Lower lobe of right lung (tissue), 2 donors: ENCODE measurements around the gene EHBP1L1. TPM values are rescaled to one million over a fixed set of nuclear protein-coding genes. Genes with fewer than 3 reads are reported as not detected.
A peak's percentile ranks its signal among the peaks of the same experiment; 100 is the strongest.

Source experiments
- ATAC-seq, 2 donors: fragments of 200-7000 bp; cut with Tn5 transposase; one replicate each; pipeline ENCODE4 v1.9.1; 2020 to 2022; ENCODE audit warnings: mild to moderate bottlenecking in 2 of 2, moderate library complexity in 2 of 2
- DNase-seq: peaks from one replicate; pipeline ENCODE4 v3.0.0-alpha.2; 2020
- H3K27ac ChIP-seq: fragments of 200-600 bp; one replicate; pipeline ENCODE4 v1.8.0; 2022
- H3K27me3 ChIP-seq: fragments of 200-600 bp; one replicate; pipeline ENCODE4 v1.8.0; 2022; ENCODE audit warnings: low read depth
- H3K36me3 ChIP-seq: fragments of 200-600 bp; one replicate; pipeline ENCODE4 v1.8.0; 2022; ENCODE audit warnings: mild to moderate bottlenecking
- H3K4me1 ChIP-seq: fragments of 200-600 bp; one replicate; pipeline ENCODE4 v1.8.0; 2022
- H3K4me3 ChIP-seq: fragments of 200-600 bp; one replicate; pipeline ENCODE4 v1.8.0; 2022; ENCODE audit warnings: mild to moderate bottlenecking
- H3K9me3 ChIP-seq: fragments of 200-600 bp; one replicate; pipeline ENCODE4 v1.8.0; 2022
- intact Hi-C: fragments of 100-400 bp; cut with DNase I; formaldehyde crosslinking; loops from one replicate; pipeline ENCODE4 v1.11.0; 2022
- total RNA-seq: library from RNA; stranded (reverse); fragmentation: NEBNext Ultra II Directional; extraction: Animal tissue kit (Norgen Biotek cat#: 25700); gene quantifications from one replicate; pipeline ENCODE4 v1.2.1, GENCODE V29; 2021
- TF ChIP-seq, protein P1 (sequence below): fragments of 200-600 bp; IDR thresholded peaks from one replicate; pipeline ENCODE4 v1.8.0; 2022; ENCODE audit warnings: antibody characterized with exemption, mild to moderate bottlenecking
- donor health status: DM: no; HTN: yes; CAD: no; lungs with severe emphysema.

EHBP1L1 gene
- total RNA-seq, 1 donor from 2014 or later = 110 TPM

DNA sequence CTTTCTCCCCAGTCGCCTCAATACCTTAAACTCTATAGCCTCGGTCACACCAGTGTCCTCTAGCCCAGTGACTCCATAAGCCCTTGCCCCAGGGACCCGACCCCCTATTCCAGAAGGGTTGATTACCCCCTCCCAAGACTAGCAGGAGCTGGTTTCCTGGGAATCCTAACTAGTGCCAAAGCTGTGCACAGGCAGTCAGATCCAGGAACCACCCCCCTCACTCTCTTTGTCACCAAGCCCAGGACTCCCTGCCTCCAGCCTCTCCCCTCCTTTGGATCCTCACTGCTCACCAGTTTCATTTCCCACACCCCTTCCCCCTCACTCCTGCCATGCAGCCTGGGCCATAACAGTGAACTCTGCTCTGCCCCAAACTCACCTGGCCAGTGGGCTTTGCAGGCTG lies 27.5 kb upstream of the EHBP1L1 start:
- ATAC-seq (no peak), DNase-seq (no peak)
- peaks cover 29% of the 10 kb centered on the region for H3K4me1 ChIP-seq
- H3K27me3 ChIP-seq = no peaks in the 10 kb centered on the region
- intact Hi-C loops = no loop called here
- TF ChIP-seq, protein P1, sequence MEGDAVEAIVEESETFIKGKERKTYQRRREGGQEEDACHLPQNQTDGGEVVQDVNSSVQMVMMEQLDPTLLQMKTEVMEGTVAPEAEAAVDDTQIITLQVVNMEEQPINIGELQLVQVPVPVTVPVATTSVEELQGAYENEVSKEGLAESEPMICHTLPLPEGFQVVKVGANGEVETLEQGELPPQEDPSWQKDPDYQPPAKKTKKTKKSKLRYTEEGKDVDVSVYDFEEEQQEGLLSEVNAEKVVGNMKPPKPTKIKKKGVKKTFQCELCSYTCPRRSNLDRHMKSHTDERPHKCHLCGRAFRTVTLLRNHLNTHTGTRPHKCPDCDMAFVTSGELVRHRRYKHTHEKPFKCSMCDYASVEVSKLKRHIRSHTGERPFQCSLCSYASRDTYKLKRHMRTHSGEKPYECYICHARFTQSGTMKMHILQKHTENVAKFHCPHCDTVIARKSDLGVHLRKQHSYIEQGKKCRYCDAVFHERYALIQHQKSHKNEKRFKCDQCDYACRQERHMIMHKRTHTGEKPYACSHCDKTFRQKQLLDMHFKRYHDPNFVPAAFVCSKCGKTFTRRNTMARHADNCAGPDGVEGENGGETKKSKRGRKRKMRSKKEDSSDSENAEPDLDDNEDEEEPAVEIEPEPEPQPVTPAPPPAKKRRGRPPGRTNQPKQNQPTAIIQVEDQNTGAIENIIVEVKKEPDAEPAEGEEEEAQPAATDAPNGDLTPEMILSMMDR = no peak
- no peaks in the 10 kb centered on the region for H3K9me3 ChIP-seq
- H3K27ac ChIP-seq = no peak overlapping the region
- peaks cover 32% of the 10 kb centered on the region for H3K36me3 ChIP-seq
- no peak overlapping the region for H3K4me3 ChIP-seq

DNA sequence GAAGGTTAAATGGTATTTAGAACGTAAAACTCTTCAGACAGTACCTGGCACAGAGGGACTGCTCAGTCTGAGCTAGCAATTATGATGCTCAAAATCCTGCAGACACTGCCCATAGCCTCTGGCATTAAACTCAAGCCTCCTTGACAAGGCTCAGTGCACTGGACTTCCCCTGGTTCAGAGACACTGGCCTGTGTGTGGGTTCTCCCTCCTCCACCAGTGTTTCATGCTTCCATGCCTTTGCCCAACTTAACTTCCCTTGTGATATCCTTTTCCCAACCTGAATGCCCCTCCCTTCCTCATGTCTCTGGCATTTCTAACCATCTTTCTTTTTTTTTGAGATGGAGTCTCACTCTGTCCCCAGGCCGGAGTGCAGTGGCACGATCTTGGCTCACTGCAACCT lies 26.8 kb upstream of the EHBP1L1 start:
- H3K4me3 ChIP-seq = no peak overlapping the region
- no peaks in the 10 kb centered on the region for H3K9me3 ChIP-seq
- TF ChIP-seq, protein P1 = no peak
- peaks cover 32% of the 10 kb centered on the region for H3K4me1 ChIP-seq
- intact Hi-C loops = no loop called here
- no peak for ATAC-seq
- peaks cover 38% of the 10 kb centered on the region for H3K36me3 ChIP-seq
- DNase-seq = no peak
- no peaks in the 10 kb centered on the region for H3K27me3 ChIP-seq
- H3K27ac ChIP-seq = no peak overlapping the region

DNA sequence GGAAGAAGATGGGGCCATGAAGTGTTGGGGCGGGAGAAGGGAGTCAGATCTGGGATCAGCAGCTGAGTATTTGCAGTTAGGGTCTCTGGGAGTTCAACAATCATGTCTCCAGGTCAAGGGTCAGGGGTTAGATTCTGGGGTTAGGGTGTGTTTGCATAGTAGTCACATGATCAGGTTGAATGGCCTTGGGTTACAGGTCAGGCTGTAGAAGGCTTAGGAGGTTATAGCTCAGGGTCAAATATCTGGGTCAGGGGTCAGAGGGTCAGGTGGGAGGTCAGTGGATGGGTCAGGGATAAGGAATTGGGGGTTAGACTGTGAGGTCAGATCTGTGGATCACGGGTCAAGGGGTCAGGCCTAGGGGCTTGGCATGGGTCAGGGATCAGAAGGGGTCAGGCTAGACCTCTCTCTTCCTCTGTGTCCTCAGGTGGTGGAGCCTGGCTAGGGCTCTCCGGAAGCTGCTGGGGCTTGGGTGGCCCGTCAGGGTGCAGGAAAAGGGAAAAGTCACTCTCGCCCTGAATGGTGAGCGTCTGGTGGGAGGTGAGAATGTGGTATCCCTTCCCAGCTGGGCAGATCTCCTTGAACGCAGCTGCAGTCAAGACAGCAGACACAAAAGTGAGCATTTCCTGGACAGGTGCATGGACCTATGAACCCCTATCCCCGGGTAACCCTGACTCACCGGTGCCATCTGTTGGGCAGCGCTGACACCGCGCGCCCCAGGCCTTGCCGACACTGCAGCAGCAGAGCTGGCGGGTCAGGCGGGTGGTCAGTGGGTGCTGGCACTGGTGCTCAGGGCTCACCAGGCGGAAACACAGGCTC lies 24.1 kb upstream of the EHBP1L1 start:
- Histone ChIP-seq H3K9me3 (no peaks in the 10 kb centered on the region), H3K27ac (no peak overlapping the region), H3K36me3 (peaks cover 32% of the 10 kb centered on the region), H3K27me3 (no peaks in the 10 kb centered on the region), H3K4me3 (no peak overlapping the region), H3K4me1 (peaks cover 50% of the 10 kb centered on the region)
- DNase-seq = peak; percentile 84
- TF ChIP-seq, protein P1 = peak; percentile 68
- ATAC-seq = peak; percentile 80
- intact Hi-C loops = no loop called here

DNA sequence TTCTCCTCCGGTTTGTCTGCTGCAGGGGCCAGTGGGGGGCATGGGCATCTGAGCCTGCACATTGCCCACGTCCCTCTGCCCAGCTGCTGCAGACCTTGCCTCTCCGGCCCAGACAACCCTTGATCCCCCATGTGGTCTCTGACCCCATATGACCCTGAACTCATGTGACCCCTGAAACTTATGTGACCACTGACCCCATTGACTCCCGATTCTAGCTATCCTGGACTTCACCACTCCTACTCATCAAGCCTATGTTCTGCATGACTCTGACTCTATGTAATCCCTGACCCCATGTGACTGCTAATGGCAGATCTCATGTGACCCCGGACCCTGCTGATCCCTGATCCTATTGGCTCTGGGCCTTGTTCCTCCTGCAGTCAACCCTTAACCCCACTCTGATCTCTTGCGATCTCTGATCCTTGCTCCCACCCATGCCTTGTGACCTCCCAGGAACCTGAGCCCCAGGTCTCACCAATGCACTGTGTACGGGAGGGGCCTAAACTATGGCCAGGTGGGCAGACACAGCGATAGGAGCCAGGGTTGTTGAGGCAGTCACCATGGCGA lies 23.4 kb upstream of the EHBP1L1 start:
- intact Hi-C loops = no loop called here
- ATAC-seq = peak; percentile 7 to 12
- Histone ChIP-seq H3K27ac (no peak overlapping the region), H3K36me3 (peaks cover 29% of the 10 kb centered on the region), H3K4me1 (peaks cover 49% of the 10 kb centered on the region), H3K4me3 (no peak overlapping the region), H3K27me3 (no peaks in the 10 kb centered on the region), H3K9me3 (no peaks in the 10 kb centered on the region)
- DNase-seq = no peak
- TF ChIP-seq, protein P1 = no peak

DNA sequence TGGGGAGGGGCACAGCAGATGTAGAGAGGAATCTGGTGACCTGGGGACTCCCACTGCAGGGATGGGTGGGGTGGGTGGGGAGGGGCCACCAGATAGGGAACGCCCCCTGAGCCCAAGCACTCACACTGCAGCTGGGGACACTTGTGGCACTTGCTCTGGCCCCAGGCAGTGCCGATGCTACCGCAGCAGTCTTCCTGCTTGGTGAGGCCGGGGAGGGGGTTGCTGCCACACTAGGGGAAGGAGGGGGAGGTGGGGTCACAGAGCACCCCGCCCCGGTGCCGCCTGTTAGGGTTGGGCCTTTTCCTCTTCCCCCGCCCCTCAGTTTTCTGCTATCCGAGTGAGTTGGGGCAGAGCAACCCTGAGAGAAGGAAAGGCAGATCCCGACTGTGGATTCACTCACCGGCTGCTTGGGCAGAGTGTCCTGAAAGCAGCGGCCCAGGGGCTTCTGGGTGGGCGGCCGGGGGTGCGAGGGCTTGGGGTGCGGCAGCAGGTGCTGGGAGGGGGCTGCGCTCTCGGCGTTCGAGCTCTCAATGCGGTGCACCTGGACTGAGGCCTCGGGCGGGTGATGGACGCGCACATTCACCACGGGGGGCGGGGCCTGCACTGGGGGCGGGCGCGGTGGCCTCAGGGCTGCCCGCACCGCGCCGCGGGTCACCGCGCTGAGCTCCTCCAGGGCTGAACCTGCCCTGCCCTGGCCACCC lies 22.4 kb upstream of the EHBP1L1 start:
- Histone ChIP-seq H3K27me3 (no peaks in the 10 kb centered on the region), H3K36me3 (peaks cover 24% of the 10 kb centered on the region), H3K9me3 (no peaks in the 10 kb centered on the region), H3K27ac (no peak overlapping the region), H3K4me1 (peaks cover 50% of the 10 kb centered on the region), H3K4me3 (no peak overlapping the region)
- intact Hi-C loops = no loop called here
- TF ChIP-seq, protein P1 = no peak
- DNase-seq = no peak
- ATAC-seq = no peak
